Stomach (tissue), 9 donors: ENCODE results near the gene ZNF574. TPM values are rescaled to one million over a fixed set of nuclear protein-coding genes. Genes with fewer than 3 reads are reported as not detected.
"Not testable (repeated sequence)": the region's sequence is repeated elsewhere in the genome, so short reads cannot be mapped to it uniquely, and the experiment has no call there.

Experiments
- DNase-seq, 2 donors: peaks; one replicate each; pipeline versions ENCODE4 v3.0.0 to v3.0.0-alpha.2; 2013 to 2019
- H3K27ac ChIP-seq, 5 donors: fragments of 200-600 bp in 4 of 5; sonication (generic) in 4 of 5; one replicate each; pipeline ENCODE4 v1.5.1; 2013 to 2019; ENCODE audit warnings: mild to moderate bottlenecking in 1 of 5, moderate library complexity in 1 of 5
- H3K27me3 ChIP-seq, 3 donors: fragments of 200-600 bp; sonication (generic); one replicate each; pipeline ENCODE4 v1.5.1; 2017 to 2019; ENCODE audit warnings: mixed run types in 1 of 3
- H3K36me3 ChIP-seq, 4 donors: fragments of 200-600 bp; sonication (generic); 1 replicate in 3 of 4; 2 replicates in 1 of 4; pipeline ENCODE4 v1.5.1; 2016 to 2019
- H3K4me1 ChIP-seq, 4 donors: fragments of 200-600 bp; sonication (generic); one replicate each; pipeline ENCODE4 v1.5.1; 2016 to 2019
- H3K4me3 ChIP-seq, 4 donors: fragments of 200-600 bp; sonication (generic) in 3 of 4; one replicate each; pipeline ENCODE4 v1.5.1; 2016 to 2019; ENCODE audit warnings: mild to moderate bottlenecking in 1 of 4
- H3K9me3 ChIP-seq, 4 donors: fragments of 200-600 bp; sonication (generic); one replicate each; pipeline ENCODE4 v1.5.1; 2016 to 2019
- CTCF ChIP-seq, 7 experiments: fragments of 450-650 bp in 4 of 7; fragments of 200-600 bp in 3 of 7; sonication (generic) in 3 of 7; IDR thresholded peaks; one replicate each; pipeline ENCODE4 v1.5.1; 2016 to 2019; ENCODE audit warnings: antibody characterized with exemption in 7 of 7, control low read depth in 2 of 7, mild to moderate bottlenecking in 1 of 7
- EP300 ChIP-seq: sonication (generic); formaldehyde crosslinking; IDR thresholded peaks from one replicate; pipeline ENCODE4 v1.6.1; 2017; ENCODE audit warnings: antibody characterized with exemption
- POLR2A ChIP-seq, 4 donors: fragments of 450-650 bp; IDR thresholded peaks; one replicate each; pipeline ENCODE4 v1.6.1; 2016; ENCODE audit warnings: antibody characterized with exemption in 4 of 4, control low read depth in 2 of 4, mild to moderate bottlenecking in 1 of 4, moderate library complexity in 1 of 4
- POLR2AphosphoS5 ChIP-seq, 3 donors: sonication (generic); formaldehyde crosslinking; IDR thresholded peaks; one replicate each; pipeline ENCODE4 v1.6.1; 2016; ENCODE audit warnings: antibody characterized with exemption in 3 of 3
- WGBS, 5 donors: extraction: QIAGEN DNeasy Blood & Tissue Kit in 3 of 5; methylation state at CpG; one replicate each; pipeline versions ENCODE4 v1.1.5 to v1.1.7; 2013 to 2018; 5-methylcytosine and 5-hydroxymethylcytosine counted together
- intact Hi-C: fragments of 100-400 bp; cut with DNase I; formaldehyde crosslinking; loops from one replicate; pipeline ENCODE4 v1.15.1; 2023; ENCODE audit warnings: low total_unique reads
- polyA plus RNA-seq, 3 donors: library from polyadenylated mRNA; stranded (reverse); fragments of 200-250 nt; gene quantifications; one replicate each; pipeline ENCODE4 v1.2.3, GENCODE V29; 2013
- total RNA-seq, 5 donors: library from RNA; depleted of rRNA; stranded (reverse); fragments of >200 nt; gene quantifications; one replicate each; pipeline versions ENCODE4 v1.1.0 to v1.2.3, GENCODE V29; 2014 to 2016
- donor health status: healthy with polysubstance abuse.
- donor health status: Bipolar disorder and iron deficiency.
- donor health status: healthy.

The ZNF574 gene
- total and polyA plus RNA-seq, 8 donors: 4.6 to 17.0 (median 6.2) TPM

- DNase-seq: no peak
- H3K27ac ChIP-seq: no peak overlapping the region
- 42 to 57% (median 52%) methylated on average over 8 to 15 of the region's 15 CpGs for WGBS, 5 donors
- H3K27me3 ChIP-seq: peaks cover 0 to 21% (median 15%) of the 10 kb centered on the region in 3 donors
- H3K4me1 ChIP-seq: peaks cover 0 to 22% (median 11%) of the 10 kb centered on the region in 4 donors
- no peak for TF ChIP-seq POLR2AphosphoS5 (IDR thresholded peaks at IDR 0.05)
- TF ChIP-seq CTCF (IDR thresholded peaks at IDR 0.05): no peak
- TF ChIP-seq POLR2A (IDR thresholded peaks at IDR 0.05): no peak
- no peak for TF ChIP-seq EP300
- intact Hi-C loops: no loop called here
- peak overlapping the region in 3 of 4 donors; percentile 14 to 25 (median 24) for H3K4me3 ChIP-seq
- no peaks in the 10 kb centered on the region for H3K9me3 ChIP-seq
- peaks cover 0 to 17% (median 2%) of the 10 kb centered on the region in 4 donors for H3K36me3 ChIP-seq
Observed at GRCh38 chr19:42096255-42096837, 20.4 kb downstream of the ZNF574 start.

- 55 to 76% (median 71%) methylated on average over 5 of the region's 5 CpGs for WGBS, 5 donors
- H3K4me1 ChIP-seq: peaks cover 0 to 12% (median under 1%) of the 10 kb centered on the region in 4 donors
- H3K27ac ChIP-seq: no peak overlapping the region
- no peaks in the 10 kb centered on the region for H3K9me3 ChIP-seq
- H3K36me3 ChIP-seq: peaks cover 0 to 17% (median 2%) of the 10 kb centered on the region in 4 donors
- no peak overlapping the region for H3K4me3 ChIP-seq
- intact Hi-C loops: no loop called here
- TF ChIP-seq EP300 (no peak), POLR2AphosphoS5 (IDR thresholded peaks at IDR 0.05) (no peak), POLR2A (IDR thresholded peaks at IDR 0.05) (no peak), CTCF (IDR thresholded peaks at IDR 0.05) (no peak)
- H3K27me3 ChIP-seq: peaks cover 0 to 21% (median 15%) of the 10 kb centered on the region in 3 donors
- no peak for DNase-seq
Observed at GRCh38 chr19:42097461-42097860, 21.5 kb downstream of the ZNF574 start.

GRCh38 chr19:42098781-42099180, 22.8 kb downstream of the ZNF574 start:
- Histone ChIP-seq H3K27me3 (peaks cover 0 to 24% (median 15%) of the 10 kb centered on the region in 3 donors), H3K4me3 (no peak overlapping the region), H3K36me3 (peaks cover 0 to 16% (median 2%) of the 10 kb centered on the region in 4 donors), H3K4me1 (peaks cover 0 to 11% (median 0%) of the 10 kb centered on the region in 4 donors), H3K9me3 (no peaks in the 10 kb centered on the region), H3K27ac (no peak overlapping the region)
- intact Hi-C loops: no loop called here
- WGBS, 5 donors: 75 to 80% (median 76%) methylated on average over 6 of the region's 6 CpGs
- no peak for DNase-seq
- TF ChIP-seq POLR2AphosphoS5 (IDR thresholded peaks at IDR 0.05): no peak
- no peak for TF ChIP-seq POLR2A (IDR thresholded peaks at IDR 0.05)
- no peak for TF ChIP-seq EP300
- no peak for TF ChIP-seq CTCF (IDR thresholded peaks at IDR 0.05)

GRCh38 chr19:42099336-42099925, 23.5 kb downstream of the ZNF574 start:
- H3K4me3 ChIP-seq: no peak overlapping the region
- peaks cover 0 to 11% (median 0%) of the 10 kb centered on the region in 4 donors for H3K4me1 ChIP-seq
- WGBS, 5 donors: 54 to 79% (median 65%) methylated on average over 5 to 6 of the region's 6 CpGs
- H3K27me3 ChIP-seq: peaks cover 0 to 24% (median 15%) of the 10 kb centered on the region in 3 donors
- TF ChIP-seq CTCF (IDR thresholded peaks at IDR 0.05): no peak
- no peak for TF ChIP-seq POLR2AphosphoS5 (IDR thresholded peaks at IDR 0.05)
- no peak for TF ChIP-seq EP300
- no peak for TF ChIP-seq POLR2A (IDR thresholded peaks at IDR 0.05)
- H3K27ac ChIP-seq: no peak overlapping the region
- no peaks in the 10 kb centered on the region for H3K9me3 ChIP-seq
- peaks cover 0 to 12% (median 2%) of the 10 kb centered on the region in 4 donors for H3K36me3 ChIP-seq
- no peak for DNase-seq
- intact Hi-C loops: no loop called here

GRCh38 chr19:42100241-42100640, 24.3 kb downstream of the ZNF574 start:
- H3K27ac ChIP-seq, DNase-seq, H3K9me3 ChIP-seq, H3K4me3 ChIP-seq, intact Hi-C loops, H3K36me3 ChIP-seq: not testable (repeated sequence)
- Histone ChIP-seq H3K27me3 (peaks cover 0 to 23% (median 13%) of the 10 kb centered on the region in 3 donors), H3K4me1 (peaks cover 0 to 10% (median 0%) of the 10 kb centered on the region in 4 donors)
- WGBS, 5 donors: 84 to 89% (median 88%) methylated on average over 10 of the region's 10 CpGs
